ENCODE measurements around the gene ZBED6. TPM values are rescaled to one million over a fixed set of nuclear protein-coding genes. Genes with fewer than 3 reads are reported as not detected.

Gene ZBED6
- total and polyA plus RNA-seq, 2 experiments from 2014 or later: 2.5 to 4.8 TPM

DNA sequence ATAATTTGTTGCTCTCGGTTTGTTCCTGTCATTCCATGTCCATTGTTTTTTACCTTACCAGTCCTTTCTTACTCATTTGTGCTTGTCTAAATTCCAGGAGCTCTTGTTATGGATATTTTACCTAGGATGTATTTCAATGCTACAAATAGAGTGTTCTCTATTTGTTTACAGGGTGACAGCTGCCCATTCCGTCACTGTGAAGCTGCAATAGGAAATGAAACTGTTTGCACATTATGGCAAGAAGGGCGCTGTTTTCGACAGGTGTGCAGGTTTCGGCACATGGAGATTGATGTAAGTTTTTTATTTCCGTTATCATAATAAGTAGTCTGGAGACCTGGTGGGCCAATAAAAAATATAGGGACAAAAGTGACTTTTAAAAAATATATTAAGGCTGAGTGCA is 23.0 kb downstream of the ZBED6 start:
- DNase-seq (ENCODE audit: low spot score) (no peak), ATAC-seq (no peak)
- H3K27ac ChIP-seq (ENCODE audit: low read depth): peak overlapping the region; percentile 29; the same call in 1 of the 2 replicates
- no peak for TF ChIP-seq CREB1 (CRISPR knock-in tag; IDR thresholded peaks at IDR 0.05; ENCODE audit: low read depth)
- no peak for TF ChIP-seq ETS1 (IDR thresholded peaks at IDR 0.05)
- TF ChIP-seq NANOG (IDR thresholded peaks at IDR 0.05; ENCODE audit: borderline replicate concordance): no peak
- no peak for TF ChIP-seq ZNF114 (CRISPR knock-in tag; IDR thresholded peaks at IDR 0.05)
- TF ChIP-seq, protein P1, sequence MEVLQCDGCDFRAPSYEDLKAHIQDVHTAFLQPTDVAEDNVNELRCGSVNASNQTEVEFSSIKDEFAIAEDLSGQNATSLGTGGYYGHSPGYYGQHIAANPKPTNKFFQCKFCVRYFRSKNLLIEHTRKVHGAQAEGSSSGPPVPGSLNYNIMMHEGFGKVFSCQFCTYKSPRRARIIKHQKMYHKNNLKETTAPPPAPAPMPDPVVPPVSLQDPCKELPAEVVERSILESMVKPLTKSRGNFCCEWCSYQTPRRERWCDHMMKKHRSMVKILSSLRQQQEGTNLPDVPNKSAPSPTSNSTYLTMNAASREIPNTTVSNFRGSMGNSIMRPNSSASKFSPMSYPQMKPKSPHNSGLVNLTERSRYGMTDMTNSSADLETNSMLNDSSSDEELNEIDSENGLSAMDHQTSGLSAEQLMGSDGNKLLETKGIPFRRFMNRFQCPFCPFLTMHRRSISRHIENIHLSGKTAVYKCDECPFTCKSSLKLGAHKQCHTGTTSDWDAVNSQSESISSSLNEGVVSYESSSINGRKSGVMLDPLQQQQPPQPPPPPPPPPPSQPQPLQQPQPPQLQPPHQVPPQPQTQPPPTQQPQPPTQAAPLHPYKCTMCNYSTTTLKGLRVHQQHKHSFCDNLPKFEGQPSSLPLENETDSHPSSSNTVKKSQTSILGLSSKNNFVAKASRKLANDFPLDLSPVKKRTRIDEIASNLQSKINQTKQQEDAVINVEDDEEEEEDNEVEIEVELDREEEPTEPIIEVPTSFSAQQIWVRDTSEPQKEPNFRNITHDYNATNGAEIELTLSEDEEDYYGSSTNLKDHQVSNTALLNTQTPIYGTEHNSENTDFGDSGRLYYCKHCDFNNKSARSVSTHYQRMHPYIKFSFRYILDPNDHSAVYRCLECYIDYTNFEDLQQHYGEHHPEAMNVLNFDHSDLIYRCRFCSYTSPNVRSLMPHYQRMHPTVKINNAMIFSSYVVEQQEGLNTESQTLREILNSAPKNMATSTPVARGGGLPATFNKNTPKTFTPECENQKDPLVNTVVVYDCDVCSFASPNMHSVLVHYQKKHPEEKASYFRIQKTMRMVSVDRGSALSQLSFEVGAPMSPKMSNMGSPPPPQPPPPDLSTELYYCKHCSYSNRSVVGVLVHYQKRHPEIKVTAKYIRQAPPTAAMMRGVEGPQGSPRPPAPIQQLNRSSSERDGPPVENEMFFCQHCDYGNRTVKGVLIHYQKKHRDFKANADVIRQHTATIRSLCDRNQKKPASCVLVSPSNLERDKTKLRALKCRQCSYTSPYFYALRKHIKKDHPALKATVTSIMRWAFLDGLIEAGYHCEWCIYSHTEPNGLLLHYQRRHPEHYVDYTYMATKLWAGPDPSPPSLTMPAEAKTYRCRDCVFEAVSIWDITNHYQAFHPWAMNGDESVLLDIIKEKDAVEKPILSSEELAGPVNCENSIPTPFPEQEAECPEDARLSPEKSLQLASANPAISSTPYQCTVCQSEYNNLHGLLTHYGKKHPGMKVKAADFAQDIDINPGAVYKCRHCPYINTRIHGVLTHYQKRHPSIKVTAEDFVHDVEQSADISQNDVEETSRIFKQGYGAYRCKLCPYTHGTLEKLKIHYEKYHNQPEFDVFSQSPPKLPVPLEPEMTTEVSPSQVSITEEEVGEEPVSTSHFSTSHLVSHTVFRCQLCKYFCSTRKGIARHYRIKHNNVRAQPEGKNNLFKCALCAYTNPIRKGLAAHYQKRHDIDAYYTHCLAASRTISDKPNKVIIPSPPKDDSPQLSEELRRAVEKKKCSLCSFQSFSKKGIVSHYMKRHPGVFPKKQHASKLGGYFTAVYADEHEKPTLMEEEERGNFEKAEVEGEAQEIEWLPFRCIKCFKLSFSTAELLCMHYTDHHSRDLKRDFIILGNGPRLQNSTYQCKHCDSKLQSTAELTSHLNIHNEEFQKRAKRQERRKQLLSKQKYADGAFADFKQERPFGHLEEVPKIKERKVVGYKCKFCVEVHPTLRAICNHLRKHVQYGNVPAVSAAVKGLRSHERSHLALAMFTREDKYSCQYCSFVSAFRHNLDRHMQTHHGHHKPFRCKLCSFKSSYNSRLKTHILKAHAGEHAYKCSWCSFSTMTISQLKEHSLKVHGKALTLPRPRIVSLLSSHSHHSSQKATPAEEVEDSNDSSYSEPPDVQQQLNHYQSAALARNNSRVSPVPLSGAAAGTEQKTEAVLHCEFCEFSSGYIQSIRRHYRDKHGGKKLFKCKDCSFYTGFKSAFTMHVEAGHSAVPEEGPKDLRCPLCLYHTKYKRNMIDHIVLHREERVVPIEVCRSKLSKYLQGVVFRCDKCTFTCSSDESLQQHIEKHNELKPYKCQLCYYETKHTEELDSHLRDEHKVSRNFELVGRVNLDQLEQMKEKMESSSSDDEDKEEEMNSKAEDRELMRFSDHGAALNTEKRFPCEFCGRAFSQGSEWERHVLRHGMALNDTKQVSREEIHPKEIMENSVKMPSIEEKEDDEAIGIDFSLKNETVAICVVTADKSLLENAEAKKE (CRISPR knock-in tag; IDR thresholded peaks at IDR 0.05): no peak
- Mint-ChIP-seq H3K27me3 (ENCODE audit: insufficient read depth, low read depth, poor library complexity) (peaks cover 4% of the 10 kb centered on the region), H3K4me1 (no peaks in the 10 kb centered on the region), H3K9me3 (no peaks in the 10 kb centered on the region), H3K4me3 (no peak overlapping the region), H3K36me3 (ENCODE audit: low read depth) (peaks cover 80% of the 10 kb centered on the region), H3K27ac (peak overlapping the region; percentile 58; the same call in 1 of the 2 replicates)
- no peaks in the 10 kb centered on the region for H3K27me3 ChIP-seq (ENCODE audit: insufficient read depth)
- H3K4me2 ChIP-seq: no peak overlapping the region
- H3K4me1 ChIP-seq (ENCODE audit: insufficient read depth): no peaks in the 10 kb centered on the region
- H4K20me1 ChIP-seq (replicated peaks; ENCODE audit: insufficient read depth): peaks cover 29% of the 10 kb centered on the region
- peaks cover 43% of the 10 kb centered on the region for H3K36me3 ChIP-seq (ENCODE audit: insufficient read depth)
- H2AFZ ChIP-seq: no peak overlapping the region
- no peaks in the 10 kb centered on the region for H3F3A ChIP-seq (replicated peaks; ENCODE audit: low read depth)
- H3K4me3 ChIP-seq: no peak overlapping the region
- peaks cover 64% of the 10 kb centered on the region for H3K79me2 ChIP-seq (replicated peaks; ENCODE audit: insufficient read depth)
- no peaks in the 10 kb centered on the region for H3K9me2 ChIP-seq (ENCODE audit: insufficient read depth)

DNA sequence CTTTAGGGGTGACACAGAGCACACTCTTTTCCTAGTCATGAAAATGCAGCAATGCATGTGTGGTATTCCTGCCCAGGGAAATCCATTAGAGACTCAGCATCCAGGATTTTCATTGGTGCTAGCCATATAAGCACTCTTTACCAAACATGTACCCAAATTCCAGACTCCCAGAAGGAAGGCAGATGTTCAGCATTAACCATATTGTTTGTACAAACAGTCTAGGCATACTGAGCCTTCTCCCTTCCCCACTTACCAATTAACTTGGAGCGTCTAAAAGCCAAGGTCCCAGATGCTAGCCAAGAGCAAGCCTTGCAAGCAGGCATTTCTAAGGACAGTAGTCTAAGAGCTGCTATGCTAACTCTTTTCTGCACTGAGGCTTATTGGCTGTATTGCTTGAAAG is 27.9 kb downstream of the ZBED6 start:
- no peak for DNase-seq (ENCODE audit: low spot score)
- Histone ChIP-seq H3K27ac (ENCODE audit: low read depth) (no peak overlapping the region), H3K36me3 (ENCODE audit: insufficient read depth) (peaks cover 36% of the 10 kb centered on the region), H3K4me2 (no peak overlapping the region), H2AFZ (no peak overlapping the region), H4K20me1 (replicated peaks; ENCODE audit: insufficient read depth) (peaks cover 28% of the 10 kb centered on the region), H3K27me3 (ENCODE audit: insufficient read depth) (no peaks in the 10 kb centered on the region), H3K4me3 (no peak overlapping the region), H3K9me2 (ENCODE audit: insufficient read depth) (no peaks in the 10 kb centered on the region), H3K4me1 (ENCODE audit: insufficient read depth) (no peaks in the 10 kb centered on the region), H3K79me2 (replicated peaks; ENCODE audit: insufficient read depth) (peaks cover 61% of the 10 kb centered on the region), H3F3A (replicated peaks; ENCODE audit: low read depth) (no peaks in the 10 kb centered on the region)
- no peaks in the 10 kb centered on the region for H3K9me3 Mint-ChIP-seq
- peaks cover 83% of the 10 kb centered on the region for H3K36me3 Mint-ChIP-seq (ENCODE audit: low read depth)
- H3K27ac Mint-ChIP-seq: no peak overlapping the region
- no peak for ATAC-seq
- peaks cover 6% of the 10 kb centered on the region for H3K27me3 Mint-ChIP-seq (ENCODE audit: insufficient read depth, low read depth, poor library complexity)
- no peak overlapping the region for H3K4me3 Mint-ChIP-seq
- no peaks in the 10 kb centered on the region for H3K4me1 Mint-ChIP-seq
- no peak for TF ChIP-seq EZH2phosphoT487 (IDR thresholded peaks at IDR 0.05; ENCODE audit: unreplicated experiment)
- TF ChIP-seq NANOG (IDR thresholded peaks at IDR 0.05; ENCODE audit: borderline replicate concordance): no peak
